ENCODE results near the gene UNC13D.

GRCh38 chr17:75875182-75875939 lies 31.2 kb upstream of the UNC13D start:
- TF ChIP-seq POLR2A (IDR thresholded peaks at IDR 0.05) (no peak), CTCF (IDR thresholded peaks at IDR 0.05) (no peak)
